HepG2 (cell line): ENCODE measurements around the gene OR11A1. TPM values are rescaled to one million over a fixed set of nuclear protein-coding genes. Genes with fewer than 3 reads are reported as not detected.

ENCODE experiments used
- ATAC-seq: fragments of 200-7000 bp; cut with Tn5 transposase; 3 replicates; pipeline ENCODE4 v1.9.1; 2020; ENCODE audit warnings: mild to moderate bottlenecking, moderate library complexity
- BruUV-seq: library from RNA; stranded (reverse); fragments of 400-500 nt; replicated peaks from 2 replicates; lab custom pipeline; 2021; lab: Mats Ljungman, UMichigan
- CTCF ChIA-PET: fragments of 300-600 bp; formaldehyde crosslinking; extraction: SDS; loops from one replicate; lab custom pipeline; 2021; ENCODE audit warnings: low total read pairs, inconsistent platforms, low intra/inter-chr PET ratio; lab: Yijun Ruan, JAX
- POLR2A ChIA-PET: fragments of 350-600 bp; sonication (Branson Sonifier 250); formaldehyde crosslinking; loops from one replicate; lab custom pipeline; 2020; ENCODE audit warnings: antibody characterized with exemption, inconsistent platforms; lab: Yijun Ruan, JAX
- DNase-seq: peaks from one replicate; pipeline ENCODE4 v3.0.0-alpha.2; 2015; ENCODE audit warnings: low spot score
- FAIRE-seq: peaks from 3 replicates; lab custom pipeline; 2011; peaks lifted over from hg19 to GRCh38; lab: Jason Lieb, UNC
- H2AFZ ChIP-seq: one replicate; pipeline ENCODE4 v1.6.1; 2011; ENCODE audit warnings: low read length, inconsistent platforms
- H3K27ac ChIP-seq: fragments of 300-600 bp; 3 replicates; pipeline ENCODE4 v1.8.0; 2011; ENCODE audit warnings: mixed run types, mild to moderate bottlenecking, mixed read lengths, low read length, inconsistent platforms; ENCODE audit not compliant: insufficient read depth; ENCODE audit errors: extremely low read length
- H3K27me3 ChIP-seq, 2 experiments: fragments of 200-600 bp in 1 of 2; 2 replicates in 1 of 2; 3 replicates in 1 of 2; pipeline versions ENCODE4 v1.6.0 to v1.8.0; 2011; ENCODE audit warnings: low read length in 2 of 2, mild to moderate bottlenecking in 2 of 2, moderate library complexity in 2 of 2, inconsistent platforms in 1 of 2; ENCODE audit not compliant: insufficient read depth in 2 of 2, control insufficient read depth in 1 of 2
- H3K36me3 ChIP-seq, 2 experiments: fragments of 200-600 bp in 1 of 2; replicated peaks in 1 of 2; 2 replicates in 1 of 2; 3 replicates in 1 of 2; pipeline versions ENCODE4 v1.5.1 to v1.8.0; 2011; ENCODE audit warnings: low read length in 2 of 2, inconsistent platforms in 1 of 2; ENCODE audit not compliant: insufficient read depth in 2 of 2, control insufficient read depth in 1 of 2
- H3K4me1 ChIP-seq: 2 replicates; pipeline ENCODE4 v1.5.1; 2012; ENCODE audit warnings: low read length, inconsistent platforms; ENCODE audit not compliant: insufficient read depth
- H3K4me2 ChIP-seq: 2 replicates; pipeline ENCODE4 v1.6.0; 2011; ENCODE audit warnings: low read depth, low read length, inconsistent platforms
- H3K4me3 ChIP-seq, 3 experiments: fragments of 200-600 bp in 1 of 3; sonication (generic), shearing (Covaris generic) in 1 of 3; replicated peaks in 1 of 3; 2 replicates each; pipeline ENCODE4 v1.5.1; 2011 to 2016; ENCODE audit warnings: low read length in 3 of 3, inconsistent platforms in 2 of 3, low read depth in 2 of 3, mild to moderate bottlenecking in 2 of 3, control low read depth in 1 of 3, mixed read lengths in 1 of 3; ENCODE audit not compliant: insufficient read depth in 1 of 3
- H3K79me2 ChIP-seq: one replicate; pipeline ENCODE4 v1.6.1; 2011; ENCODE audit warnings: low read length, inconsistent platforms; ENCODE audit not compliant: insufficient read depth
- H3K9ac ChIP-seq: 2 replicates; pipeline ENCODE4 v1.6.0; 2011; ENCODE audit warnings: mild to moderate bottlenecking, low read depth, low read length, inconsistent platforms; ENCODE audit not compliant: insufficient read depth
- H3K9me3 ChIP-seq: 2 replicates; pipeline ENCODE4 v1.5.1; 2012; ENCODE audit warnings: mild to moderate bottlenecking, low read length
- H4K20me1 ChIP-seq: 2 replicates; pipeline ENCODE4 v1.6.0; 2011; ENCODE audit warnings: inconsistent platforms, mild to moderate bottlenecking, low read length, moderate library complexity; ENCODE audit not compliant: insufficient read depth
- CREM ChIP-seq, 2 experiments: sonication (generic) in 1 of 2; formaldehyde crosslinking in 1 of 2; IDR thresholded peaks; 2 replicates each; pipeline versions ENCODE4 v1.4.0 to v1.6.1; 2016 to 2020; ENCODE audit warnings: antibody characterized with exemption in 1 of 2, mild to moderate bottlenecking in 1 of 2, missing genetic modification reagents in 1 of 2
- GLMP ChIP-seq: sonication (generic); formaldehyde crosslinking; IDR thresholded peaks from 2 replicates; pipeline ENCODE4 v1.9.0; 2021; ENCODE audit warnings: missing genetic modification reagents, mild to moderate bottlenecking, borderline replicate concordance
- IRF2 ChIP-seq: IDR thresholded peaks from 2 replicates; pipeline ENCODE4 v1.6.1; 2018; ENCODE audit warnings: missing genetic modification reagents, missing compliant biosample characterization
- ISX ChIP-seq: sonication (generic); formaldehyde crosslinking; conservative IDR thresholded peaks from 2 replicates; pipeline ENCODE4 v1.5.0; 2020; ENCODE audit warnings: missing genetic modification reagents
- KDM1A ChIP-seq: IDR thresholded peaks from 2 replicates; pipeline ENCODE4 v1.6.1; 2016; ENCODE audit warnings: missing compliant biosample characterization
- KLF13 ChIP-seq: sonication (generic); formaldehyde crosslinking; IDR thresholded peaks from 2 replicates; pipeline ENCODE4 v1.4.0; 2020; ENCODE audit warnings: mild to moderate bottlenecking, missing genetic modification reagents
- MTA1 ChIP-seq: sonication (generic); formaldehyde crosslinking; IDR thresholded peaks from 2 replicates; pipeline ENCODE4 v1.4.0; 2020; ENCODE audit warnings: missing genetic modification reagents, mild to moderate bottlenecking, borderline replicate concordance
- NR3C1 ChIP-seq: sonication (generic); formaldehyde crosslinking; IDR thresholded peaks from 2 replicates; pipeline ENCODE4 v1.4.0; 2020; ENCODE audit warnings: missing genetic modification reagents
- ZBTB25 ChIP-seq: IDR thresholded peaks from 2 replicates; pipeline ENCODE4 v1.6.1; 2018; ENCODE audit warnings: missing genetic modification reagents
- ZBTB43 ChIP-seq: sonication (generic); formaldehyde crosslinking; conservative IDR thresholded peaks from 2 replicates; pipeline ENCODE4 v1.4.0; 2020; ENCODE audit warnings: missing genetic modification reagents
- ZNF10 ChIP-seq: sonication (generic); formaldehyde crosslinking; IDR thresholded peaks from 2 replicates; pipeline ENCODE4 v1.4.0; 2020; ENCODE audit warnings: mild to moderate bottlenecking, low read depth, missing genetic modification reagents, borderline replicate concordance
- ZNF292 ChIP-seq: sonication (generic); formaldehyde crosslinking; IDR thresholded peaks from 2 replicates; pipeline ENCODE4 v1.8.1; 2022; ENCODE audit warnings: mild to moderate bottlenecking, low read depth, missing genetic modification reagents, borderline replicate concordance
- ZNF431 ChIP-seq: sonication (generic); formaldehyde crosslinking; IDR thresholded peaks from 2 replicates; pipeline ENCODE4 v1.9.0; 2022; ENCODE audit warnings: missing genetic modification reagents, low read depth, mild to moderate bottlenecking, borderline replicate concordance
- ZNF557 ChIP-seq: sonication (generic); formaldehyde crosslinking; IDR thresholded peaks from 2 replicates; pipeline ENCODE4 v1.4.0; 2020; ENCODE audit warnings: missing genetic modification reagents
- ZNF674 ChIP-seq: sonication (generic); formaldehyde crosslinking; IDR thresholded peaks from 2 replicates; pipeline ENCODE4 v1.5.0; 2020; ENCODE audit warnings: low read depth, mild to moderate bottlenecking, missing genetic modification reagents
- ZNF720 ChIP-seq: sonication (generic); formaldehyde crosslinking; IDR thresholded peaks from 2 replicates; pipeline ENCODE4 v1.4.0; 2020; ENCODE audit warnings: missing genetic modification reagents
- ZSCAN21 ChIP-seq: sonication (generic); formaldehyde crosslinking; IDR thresholded peaks from 2 replicates; pipeline ENCODE4 v1.8.0; 2022; ENCODE audit warnings: mild to moderate bottlenecking, missing genetic modification reagents, moderate library complexity, borderline replicate concordance
- WGBS: methylation state at CpG from one replicate; pipeline ENCODE4 v1.1.6; 2017; ENCODE audit warnings: low lambda C conversion rate; 5-methylcytosine and 5-hydroxymethylcytosine counted together
- in situ Hi-C: cut with HindIII; loops from 2 replicates; pipeline ENCODE4 v1.10.0; 2017; ENCODE audit warnings: low pct_unique_long_range_greater_than_20kb; ENCODE audit not compliant: extremely low pct_ligation_motif_present
- intact Hi-C: fragments of 100-400 bp; cut with micrococcal nuclease; formaldehyde crosslinking; loops from one replicate; pipeline ENCODE4 v1.10.0; 2022; ENCODE audit not compliant: unreplicated experiment
- polyA plus RNA-seq, 8 experiments: library from polyadenylated mRNA; depleted of rRNA in 3 of 8; stranded (reverse) in 7 of 8; unstranded in 1 of 8; fragments of >200 nt; fragmentation: Illumina TruSeq in 4 of 8; extraction: Trizol in 4 of 8; gene quantifications; 2 replicates each; pipeline versions ENCODE4 v1.2.1 to v1.2.3, GENCODE V29; 2011 to 2016; ENCODE audit warnings: low read depth in 4 of 8, missing spikeins in 1 of 8, mixed read lengths in 1 of 8; ENCODE audit not compliant: insufficient read depth in 1 of 8
- total RNA-seq, 5 experiments: library from RNA; depleted of rRNA; stranded (reverse); fragments of >200 nt; fragmentation: Illumina TruSeq; extraction: Trizol; gene quantifications; 2 replicates each; pipeline ENCODE4 v1.2.3, GENCODE V29; 2016; ENCODE audit warnings: low read depth in 1 of 5

The OR11A1 gene
- total and polyA plus RNA-seq, 2 of the 13 experiments (the other 11 are each of a cell fraction or from before 2014, with no cell fraction given): not detected

- DNase-seq (no peak), FAIRE-seq (no peak), ATAC-seq (no peak)
- no peak overlapping the region for H3K4me3 ChIP-seq
- H3K9me3 ChIP-seq: no peaks in the 10 kb centered on the region
- TF ChIP-seq ZNF557: no peak
- no peak for TF ChIP-seq ZNF10 (CRISPR knock-in tag)
- no peak for TF ChIP-seq GLMP (CRISPR knock-in tag)
- TF ChIP-seq KDM1A (CRISPR knock-in tag): no peak
- TF ChIP-seq ISX (CRISPR knock-in tag): no peak
- no peak for TF ChIP-seq CREM (IDR thresholded peaks at IDR 0.05)
- no peak for TF ChIP-seq CREM (CRISPR knock-in tag; IDR thresholded peaks at IDR 0.05)
- TF ChIP-seq NR3C1 (CRISPR knock-in tag): no peak
- no peak for TF ChIP-seq ZBTB43 (CRISPR knock-in tag)
- TF ChIP-seq ZSCAN21 (CRISPR knock-in tag): no peak
- TF ChIP-seq ZNF292 (CRISPR knock-in tag): no peak
- TF ChIP-seq ZBTB25: no peak
- no peak for TF ChIP-seq ZNF431 (CRISPR knock-in tag)
- TF ChIP-seq MTA1 (CRISPR knock-in tag): no peak
- TF ChIP-seq IRF2 (CRISPR knock-in tag): no peak
- TF ChIP-seq ZNF720 (CRISPR knock-in tag): no peak
- no peak for TF ChIP-seq KLF13 (CRISPR knock-in tag)
- no peak for TF ChIP-seq ZNF674 (CRISPR knock-in tag)
- no peak overlapping the region for H2AFZ ChIP-seq
- no peak overlapping the region for H3K4me2 ChIP-seq
- no peaks in the 10 kb centered on the region for H3K4me1 ChIP-seq
- ChIA-PET CTCF (no interaction called here), POLR2A (no interaction called here)
- intact Hi-C loops: no loop called here
- no peaks in the 10 kb centered on the region for H3K36me3 ChIP-seq
- no peak overlapping the region for H3K9ac ChIP-seq
- 3% methylated on average over 4 of the region's 4 CpGs for WGBS
- no TSS peak for BruUV-seq
- H4K20me1 ChIP-seq: no peaks in the 10 kb centered on the region
- no peaks in the 10 kb centered on the region for H3K79me2 ChIP-seq
- H3K27ac ChIP-seq: no peak overlapping the region
- in situ Hi-C loops: no loop called here
- H3K27me3 ChIP-seq: no peaks in the 10 kb centered on the region
These were observed 40.1 kb upstream of the OR11A1 start for GRCh38 chr6:29496961-29497360.
